ENCODE data around the gene RCAN3. TPM values are rescaled to one million over a fixed set of nuclear protein-coding genes. Genes with fewer than 3 reads are reported as not detected.
A peak's percentile ranks its signal among the peaks of the same experiment; 100 is the strongest.

The RCAN3 gene
- total RNA-seq, 1 experiment from 2014 or later = 10.2 TPM

DNA sequence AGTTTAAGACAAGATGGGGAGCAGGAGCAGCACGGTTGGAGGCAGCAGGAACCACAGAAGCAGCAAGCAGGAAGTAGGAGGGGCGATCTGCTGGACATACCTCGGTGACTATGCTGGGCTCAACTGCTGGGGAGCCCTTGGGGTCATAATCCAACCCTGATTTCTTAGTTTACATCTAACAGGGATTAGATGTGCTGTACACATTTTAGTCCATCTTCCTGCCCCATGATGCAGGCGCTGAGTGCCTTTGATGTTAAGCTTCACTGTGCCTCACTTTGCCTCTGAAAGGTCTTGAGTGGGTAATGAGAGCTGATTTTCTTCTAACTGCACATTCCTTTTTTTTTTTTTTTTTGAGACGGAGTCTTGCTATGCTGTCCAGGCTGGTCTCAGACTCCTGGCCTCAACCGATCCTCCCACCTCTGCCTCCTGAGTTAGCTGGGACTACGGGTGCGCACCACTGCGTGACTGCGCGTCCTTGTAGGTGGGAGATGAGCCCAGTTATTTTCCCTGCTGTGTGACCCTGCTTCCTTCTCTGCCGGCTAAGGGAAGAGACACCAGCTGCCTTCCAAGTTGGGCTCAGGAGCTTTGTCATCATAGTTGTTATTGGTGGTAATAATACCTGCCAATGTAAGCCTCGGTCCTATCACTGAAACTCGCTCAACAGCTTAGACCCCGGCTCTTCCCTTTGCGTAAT lies 1.1 kb upstream of the RCAN3 start:
- TSS peak; percentile 62 for BruUV-seq (replicated peaks)
- H3K4me1 Mint-ChIP-seq (ENCODE audit: low read depth, unreplicated experiment) = no peaks in the 10 kb centered on the region
- peak in 1 of 2 experiments; percentile 30 for DNase-seq
- H3K4me3 Mint-ChIP-seq (ENCODE audit: unreplicated experiment) = peak overlapping the region; percentile 84
- Histone ChIP-seq H3K4me3 (ENCODE audit: low read depth, low read length) (peak overlapping the region; percentile 73), H3K36me3 (ENCODE audit: control insufficient read depth, insufficient read depth, low read length) (no peaks in the 10 kb centered on the region), H3K9me3 (no peaks in the 10 kb centered on the region), H3K4me1 (peaks cover 5% of the 10 kb centered on the region; the same call in 1 of the 2 replicates), H3K27me3 (replicated peaks; ENCODE audit: control insufficient read depth, insufficient read depth, low read length) (no peaks in the 10 kb centered on the region)
- H3K9me3 Mint-ChIP-seq (ENCODE audit: unreplicated experiment) = no peaks in the 10 kb centered on the region
- no peak for TF ChIP-seq CTCF (IDR thresholded peaks at IDR 0.05; ENCODE audit: insufficient read depth in 1 of 2, low read depth in 1 of 2, low read length in 1 of 2, severe bottlenecking in 1 of 2, unreplicated experiment in 1 of 2)
- H3K36me3 Mint-ChIP-seq (ENCODE audit: insufficient read depth, unreplicated experiment) = peaks cover 7% of the 10 kb centered on the region
- CTCF ChIA-PET = interaction anchor here (1.4 to 1.7 kb wide), 3 partner anchors 40 to 86 kb away, joined by 7 to 8 read pairs (median 7); partner anchors contain the start of gene NIPAL3
- H3K27me3 Mint-ChIP-seq (ENCODE audit: insufficient read depth, unreplicated experiment) = no peaks in the 10 kb centered on the region
- peak overlapping the region; percentile 80 for H3K27ac Mint-ChIP-seq (ENCODE audit: unreplicated experiment)
- POLR2A ChIA-PET = interaction anchor here (0.6 to 1.4 kb wide), 4 partner anchors 41 to 350 kb away, joined by 4 to 9 read pairs (median 6); partner anchors contain the start of gene NIPAL3
- intact Hi-C loops (cut with micrococcal nuclease; ENCODE audit: unreplicated experiment) = loop anchor here (1.0 to 2.0 kb wide), 2 partner anchors 40 to 87 kb away; partner anchors contain the start of gene NIPAL3

GRCh38 chr1:24502065-24502708 lies 449 bp upstream of the RCAN3 start:
- intact Hi-C loops (cut with micrococcal nuclease; ENCODE audit: unreplicated experiment) = loop anchor here (1.0 to 2.0 kb wide), 2 partner anchors 39 to 87 kb away; partner anchors contain the start of gene NIPAL3
- BruUV-seq (replicated peaks) = no TSS peak

More at GRCh38 chr1:24502065-24502708, 449 bp upstream of the RCAN3 start:
- H3K4me3 Mint-ChIP-seq (ENCODE audit: unreplicated experiment) = peak overlapping the region; percentile 84
- peaks cover 4% of the 10 kb centered on the region for H3K4me1 Mint-ChIP-seq (ENCODE audit: low read depth, unreplicated experiment)
- H3K36me3 Mint-ChIP-seq (ENCODE audit: insufficient read depth, unreplicated experiment) = peaks cover 7% of the 10 kb centered on the region
- ChIA-PET POLR2A (interaction anchor here (0.6 to 1.4 kb wide), 4 partner anchors 26 to 351 kb away, joined by 3 to 9 read pairs (median 6); partner anchors contain the start of gene NIPAL3), CTCF (interaction anchor here (1.4 to 1.7 kb wide), 3 partner anchors 39 to 87 kb away, joined by 7 to 8 read pairs (median 7); partner anchors contain the start of gene NIPAL3)
- H3K4me3 ChIP-seq (ENCODE audit: low read depth, low read length) = peak overlapping the region; percentile 73
- DNase-seq = peak; percentile 69 to 73
- no peaks in the 10 kb centered on the region for H3K27me3 ChIP-seq (replicated peaks; ENCODE audit: control insufficient read depth, insufficient read depth, low read length)
- no peaks in the 10 kb centered on the region for H3K9me3 Mint-ChIP-seq (ENCODE audit: unreplicated experiment)
- no peaks in the 10 kb centered on the region for H3K36me3 ChIP-seq (ENCODE audit: control insufficient read depth, insufficient read depth, low read length)
- peaks cover 5% of the 10 kb centered on the region; the same call in 1 of the 2 replicates for H3K4me1 ChIP-seq
- TF ChIP-seq CTCF (IDR thresholded peaks at IDR 0.05; ENCODE audit: insufficient read depth in 1 of 2, low read depth in 1 of 2, low read length in 1 of 2, severe bottlenecking in 1 of 2, unreplicated experiment in 1 of 2) = no peak
- H3K27me3 Mint-ChIP-seq (ENCODE audit: insufficient read depth, unreplicated experiment) = no peaks in the 10 kb centered on the region
- no peaks in the 10 kb centered on the region for H3K9me3 ChIP-seq
- H3K27ac Mint-ChIP-seq (ENCODE audit: unreplicated experiment) = peak overlapping the region; percentile 80

All from Caco-2 (cell line).